HG02852 (cell line): ENCODE measurements around the gene TMEM186.
"Not testable (repeated sequence)": the region's sequence is repeated elsewhere in the genome, so short reads cannot be mapped to it uniquely, and the experiment has no call there.

Experiments used
- ATAC-seq: cut with Tn5 transposase; IDR thresholded peaks from one replicate; pipeline ENCODE4 v1.9.1; 2021; ENCODE audit warnings: mild to moderate bottlenecking, moderate library complexity; ENCODE audit not compliant: unreplicated experiment

Gene TMEM186, protein sequence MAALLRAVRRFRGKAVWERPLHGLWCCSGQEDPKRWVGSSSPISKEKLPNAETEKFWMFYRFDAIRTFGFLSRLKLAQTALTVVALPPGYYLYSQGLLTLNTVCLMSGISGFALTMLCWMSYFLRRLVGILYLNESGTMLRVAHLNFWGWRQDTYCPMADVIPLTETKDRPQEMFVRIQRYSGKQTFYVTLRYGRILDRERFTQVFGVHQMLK

DNA sequence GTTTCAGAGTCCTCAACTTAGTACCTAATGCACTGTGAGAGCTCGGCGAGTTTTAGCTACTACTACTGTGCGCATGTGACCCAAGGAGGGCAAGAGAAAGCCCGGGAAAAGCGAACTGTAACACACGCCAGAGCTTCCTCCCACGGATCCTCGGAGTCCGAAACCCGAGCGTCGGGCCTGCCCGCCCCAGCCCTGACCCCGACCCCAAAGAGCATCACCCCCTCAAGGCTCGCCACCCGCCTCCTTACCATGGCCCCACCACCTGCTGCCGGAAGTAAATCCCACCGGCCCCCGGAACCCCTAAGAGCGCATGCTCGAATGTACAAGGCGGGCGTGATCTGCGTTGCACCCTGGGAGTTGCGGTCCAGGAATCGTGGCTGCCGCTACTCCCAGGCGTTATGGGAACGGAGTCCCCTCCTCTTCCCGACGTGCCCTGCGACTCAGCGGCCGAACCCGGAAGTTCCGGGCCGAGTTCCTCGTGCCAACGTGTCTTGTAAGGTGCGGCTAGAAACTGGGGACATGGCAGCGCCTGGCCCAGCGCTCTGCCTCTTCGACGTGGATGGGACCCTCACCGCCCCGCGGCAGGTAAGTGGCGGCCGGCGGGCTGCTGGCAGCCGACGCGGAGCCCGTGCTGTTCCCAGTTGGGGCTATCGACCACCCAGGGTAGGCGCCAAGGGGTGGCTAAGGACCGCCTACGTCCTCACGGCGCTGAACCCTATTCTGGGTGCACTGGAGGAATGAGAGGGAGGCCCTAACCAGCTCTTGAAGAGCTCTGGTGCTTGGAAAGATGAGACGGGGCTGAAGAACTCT, at the start of gene TMEM186, which contains the start of gene PMM2:
TMEM186 (minus strand) TSS at position 276 of the 810 bp plus-strand sequence; CDS start at position 251, 25 bp downstream.
PMM2 (plus strand) TSS at position 476 of the 810 bp plus-strand sequence; CDS start at position 520, 44 bp downstream.
- ATAC-seq: peak; percentile 95

DNA sequence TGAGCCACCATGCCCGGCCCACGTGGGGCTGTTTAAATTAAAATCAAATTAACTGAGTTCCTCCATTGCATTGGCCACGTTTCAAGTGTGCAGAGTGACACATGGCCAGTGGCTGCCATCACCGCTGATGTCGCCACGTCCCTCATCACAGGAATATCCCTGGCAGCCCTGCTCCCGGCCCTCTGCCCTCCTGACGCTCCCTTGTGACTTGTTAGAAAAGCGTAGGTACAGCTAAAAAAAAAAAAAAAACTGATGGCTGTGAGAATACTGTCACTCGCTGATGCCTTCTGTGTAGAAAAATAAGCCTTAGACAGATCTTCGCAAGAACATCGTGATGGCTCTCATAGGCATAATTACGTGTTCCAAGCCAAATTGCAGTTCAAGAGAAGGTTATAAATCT, 49.7 kb upstream of the TMEM186 start:
- no peak for ATAC-seq

DNA sequence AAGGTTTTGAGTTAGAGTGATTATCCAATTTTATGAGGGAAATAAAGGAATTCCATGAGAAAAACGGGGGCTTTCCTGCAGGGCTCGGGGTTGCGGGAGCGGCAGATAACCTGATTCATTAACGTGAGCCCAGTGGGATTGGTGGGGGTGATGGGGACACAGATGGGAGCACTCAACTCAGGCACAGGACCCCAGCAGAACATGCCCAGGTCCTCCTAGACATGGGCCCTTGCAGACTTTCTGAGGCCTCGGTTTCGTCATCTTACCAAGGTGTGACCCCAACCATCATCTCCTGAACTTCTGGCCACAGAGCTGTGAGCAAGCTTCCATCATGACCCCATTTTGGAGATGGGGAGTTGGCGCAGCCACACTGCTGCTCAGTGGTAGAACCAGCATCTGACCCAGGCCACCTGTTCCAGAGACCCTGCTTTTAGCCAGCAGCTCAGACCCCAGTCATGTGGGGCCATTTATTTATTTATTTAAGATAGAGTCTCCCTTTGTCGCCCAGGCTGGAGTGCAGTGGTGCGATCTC, 49.0 kb upstream of the TMEM186 start:
- ATAC-seq: no peak

DNA sequence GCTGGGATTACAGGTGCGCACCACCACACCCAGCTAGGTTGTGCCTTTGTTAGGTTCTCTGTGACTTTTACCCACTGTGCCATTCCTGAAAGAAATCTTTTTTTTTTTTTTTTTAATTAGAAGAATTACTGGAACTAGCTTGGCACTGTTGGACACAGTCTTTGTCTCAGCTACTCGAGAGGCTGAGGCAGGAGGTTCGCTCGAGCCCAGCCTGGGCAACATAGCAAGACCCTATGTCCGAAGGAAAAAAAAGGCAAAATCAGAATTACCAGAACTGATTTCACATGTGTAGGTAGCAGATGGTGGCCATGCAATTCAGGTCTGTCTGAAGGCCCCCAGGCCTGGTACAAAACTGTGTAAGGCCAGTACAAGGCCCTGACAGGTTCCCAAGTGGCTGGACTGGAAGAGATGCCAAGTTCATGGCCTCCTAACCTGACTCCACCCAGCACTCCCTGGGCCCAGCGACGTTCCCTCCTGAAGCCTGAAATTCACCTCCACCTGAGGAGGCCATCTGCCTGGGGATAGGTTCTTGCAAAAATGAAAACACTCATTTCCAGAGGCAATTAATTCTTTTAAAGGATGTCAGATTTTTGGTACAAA, 48.4 kb upstream of the TMEM186 start:
- ATAC-seq: no peak

DNA sequence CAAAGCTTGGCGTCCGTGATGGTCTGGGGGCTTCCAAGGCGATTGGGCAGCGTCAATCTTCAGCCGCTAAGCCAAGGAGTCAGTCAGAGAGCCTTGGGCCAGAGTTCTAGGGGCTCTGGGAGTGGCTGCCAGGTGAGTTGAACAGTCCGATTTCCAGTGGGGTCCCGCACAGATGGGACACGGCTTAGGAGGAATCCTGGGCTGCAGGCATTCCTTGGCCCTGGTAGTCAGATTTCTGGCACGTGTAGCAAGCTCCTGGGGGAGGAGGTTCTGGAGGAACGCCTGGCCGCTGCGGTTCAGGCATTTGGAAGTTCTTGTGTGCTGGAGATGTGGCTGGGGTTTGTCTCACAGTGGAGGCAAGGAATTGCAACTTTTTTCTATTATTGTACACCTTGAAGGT, 45.9 kb upstream of the TMEM186 start:
- not testable (repeated sequence) for ATAC-seq

DNA sequence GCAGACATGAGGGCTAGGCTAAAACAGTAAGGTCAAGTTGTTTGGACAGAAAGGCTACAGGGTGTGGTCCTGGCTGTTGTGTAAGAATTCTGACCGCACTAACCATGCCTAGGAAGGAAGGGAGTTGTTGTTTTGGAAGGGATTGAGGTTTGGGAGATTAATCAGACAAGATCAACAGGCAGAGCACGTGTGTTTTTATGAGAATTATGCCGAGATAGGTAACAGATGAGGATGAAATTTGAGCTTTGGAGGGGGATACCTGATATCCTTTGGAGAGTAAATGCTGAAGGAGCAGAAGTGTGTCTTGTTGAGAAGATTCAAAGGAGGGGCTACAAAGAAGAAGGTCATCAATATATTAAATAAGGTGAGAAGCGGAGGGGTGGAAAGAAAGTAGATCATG, 44.6 kb upstream of the TMEM186 start:
- ATAC-seq: not testable (repeated sequence)

DNA sequence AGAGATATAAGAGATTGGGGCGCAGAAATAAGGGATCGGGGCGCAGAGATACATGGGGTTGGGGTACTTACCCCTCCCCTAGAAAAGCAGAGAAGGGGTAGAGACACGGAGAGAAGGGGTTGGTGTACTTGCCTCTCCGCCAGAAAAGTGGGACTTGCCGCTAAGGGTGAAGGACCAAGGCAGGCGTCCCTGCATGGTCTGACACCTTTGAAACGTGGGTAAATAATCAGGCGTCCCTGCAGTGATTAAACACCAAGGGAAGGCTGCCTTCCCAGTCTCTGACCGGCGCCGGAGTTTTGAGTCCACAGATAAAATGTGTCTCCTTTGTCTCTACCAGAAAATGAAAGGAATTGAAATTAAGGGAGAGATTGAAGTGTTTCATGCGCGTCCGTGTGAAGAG, 40.2 kb upstream of the TMEM186 start:
- ATAC-seq: not testable (repeated sequence)

DNA sequence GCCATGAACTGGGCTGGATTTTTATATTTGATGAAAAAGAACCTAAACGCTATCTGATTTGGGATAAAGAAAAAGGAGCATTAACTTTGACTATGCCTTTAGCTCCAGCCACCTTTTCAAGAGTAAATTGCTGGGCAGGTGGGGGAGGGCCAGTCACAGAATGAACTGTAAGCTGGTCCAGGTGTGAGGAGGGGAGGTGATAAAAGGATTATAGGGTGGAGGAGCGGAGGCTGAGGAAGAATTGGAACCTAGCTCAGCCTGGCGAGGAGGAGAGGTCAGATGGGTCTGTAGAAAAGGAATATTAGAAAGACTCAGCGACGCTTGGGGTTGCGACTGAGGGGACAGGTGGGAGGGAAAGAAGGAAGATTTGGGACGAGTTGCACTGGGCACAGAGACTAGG, 39.4 kb upstream of the TMEM186 start:
- ATAC-seq: not testable (repeated sequence)

DNA sequence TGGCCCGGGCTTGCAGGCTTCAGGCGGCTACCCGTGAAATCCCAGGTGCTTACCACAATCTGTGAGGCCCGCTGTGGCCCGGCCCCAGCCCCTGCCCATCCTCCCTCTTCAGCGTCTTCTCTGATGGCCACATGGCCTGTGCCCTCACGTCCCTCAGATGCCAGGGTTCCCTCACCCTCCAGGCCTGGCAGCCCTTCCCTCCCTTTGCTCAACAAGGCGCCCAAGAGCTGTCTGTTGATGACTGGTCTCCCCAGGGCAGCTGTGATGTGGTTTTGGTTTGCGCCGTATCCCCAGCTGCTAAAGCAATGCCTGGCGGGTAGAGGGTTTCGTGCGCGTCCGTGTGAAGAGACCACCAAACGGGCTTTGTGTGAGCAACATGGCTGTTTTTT, 35.3 kb upstream of the TMEM186 start:
- no peak for ATAC-seq

DNA sequence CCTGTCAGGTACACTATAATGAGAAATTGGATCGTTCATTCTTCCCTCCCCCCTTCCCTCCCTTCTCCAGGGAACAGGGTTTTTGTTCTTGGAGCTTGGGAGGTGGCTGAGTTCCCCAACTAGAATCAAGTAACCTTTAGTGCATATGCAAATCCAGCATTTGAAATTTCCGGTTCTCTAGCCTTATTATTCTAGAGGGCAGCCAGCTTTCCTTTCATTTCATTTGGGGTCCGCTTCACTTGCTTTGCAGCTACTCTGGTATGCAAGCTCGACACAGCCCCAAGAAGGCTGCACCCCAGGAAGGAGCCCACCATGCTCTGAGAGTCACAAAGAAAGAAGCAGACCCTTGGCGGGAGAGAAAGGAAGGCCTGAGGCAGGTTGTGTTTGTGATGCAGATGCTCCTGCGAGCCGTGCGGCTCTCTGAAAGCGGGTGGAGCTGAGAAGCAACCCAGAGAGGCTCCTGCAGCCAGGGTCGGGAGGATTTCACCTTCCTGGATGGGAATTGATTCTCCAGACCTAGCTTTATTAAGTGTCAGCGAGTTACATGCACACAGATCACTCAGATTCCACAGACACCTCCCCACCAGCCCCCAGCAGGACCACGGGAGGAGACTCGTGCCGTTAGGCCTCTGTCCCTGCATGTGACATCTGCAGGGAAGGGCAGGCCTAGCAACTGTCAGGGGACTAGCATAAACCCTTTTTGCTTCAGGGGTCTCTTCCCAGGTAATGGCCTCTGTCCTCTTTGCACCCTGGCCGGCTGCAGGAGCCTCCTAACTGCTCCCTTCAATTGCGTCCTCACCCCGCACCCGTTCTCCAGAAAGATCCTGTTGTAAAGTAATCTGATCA, 34.7 kb upstream of the TMEM186 start:
- no peak for ATAC-seq

DNA sequence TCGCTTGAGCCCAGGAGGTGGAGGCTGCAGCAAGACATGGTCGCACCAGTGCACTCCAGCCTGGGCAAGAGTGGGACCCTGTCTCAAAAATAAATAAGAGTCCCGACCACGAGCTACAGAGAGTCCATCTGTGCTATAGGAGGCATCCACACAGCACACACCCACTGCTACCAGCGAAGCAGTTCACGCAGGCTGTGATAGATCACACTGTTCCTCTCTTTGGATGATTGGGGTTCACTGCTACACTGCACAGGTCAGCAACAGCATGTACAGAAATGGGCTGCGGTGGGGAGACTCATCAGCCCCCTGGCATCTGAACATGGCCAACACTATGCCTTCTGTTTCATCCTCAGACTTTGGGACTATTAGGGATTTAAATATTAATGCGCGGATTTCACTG, 34.0 kb upstream of the TMEM186 start:
- no peak for ATAC-seq

DNA sequence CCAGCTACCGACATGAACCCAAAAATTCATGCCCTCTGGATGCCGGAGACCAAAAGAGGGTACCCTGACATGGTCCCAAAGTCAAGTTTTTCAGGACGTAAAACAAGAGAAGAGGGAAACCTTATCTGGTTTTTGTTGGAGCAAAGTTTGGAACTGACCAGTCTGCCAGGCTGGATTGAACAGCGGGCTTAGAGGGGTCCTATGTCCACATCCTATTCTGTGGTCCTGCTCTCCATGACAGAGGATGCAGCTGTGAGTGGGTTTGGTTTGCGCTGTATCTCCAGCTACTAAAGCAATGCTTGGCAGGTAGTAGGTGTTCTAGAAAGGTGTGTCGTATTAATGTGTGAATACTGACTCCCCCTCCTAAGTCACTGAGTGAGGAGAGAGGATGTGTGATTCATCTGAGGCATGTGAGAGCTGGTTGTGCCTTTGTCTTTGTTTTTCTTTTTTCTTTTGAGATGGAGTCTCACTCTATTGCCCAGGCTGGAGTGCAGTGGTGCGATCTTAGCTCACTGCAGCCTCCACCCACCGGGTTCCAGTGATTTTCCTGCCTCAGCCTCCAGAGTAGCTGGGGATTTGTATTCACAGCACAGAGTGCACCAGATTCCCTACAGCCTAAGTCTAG, 31.2 kb upstream of the TMEM186 start:
- ATAC-seq: no peak

DNA sequence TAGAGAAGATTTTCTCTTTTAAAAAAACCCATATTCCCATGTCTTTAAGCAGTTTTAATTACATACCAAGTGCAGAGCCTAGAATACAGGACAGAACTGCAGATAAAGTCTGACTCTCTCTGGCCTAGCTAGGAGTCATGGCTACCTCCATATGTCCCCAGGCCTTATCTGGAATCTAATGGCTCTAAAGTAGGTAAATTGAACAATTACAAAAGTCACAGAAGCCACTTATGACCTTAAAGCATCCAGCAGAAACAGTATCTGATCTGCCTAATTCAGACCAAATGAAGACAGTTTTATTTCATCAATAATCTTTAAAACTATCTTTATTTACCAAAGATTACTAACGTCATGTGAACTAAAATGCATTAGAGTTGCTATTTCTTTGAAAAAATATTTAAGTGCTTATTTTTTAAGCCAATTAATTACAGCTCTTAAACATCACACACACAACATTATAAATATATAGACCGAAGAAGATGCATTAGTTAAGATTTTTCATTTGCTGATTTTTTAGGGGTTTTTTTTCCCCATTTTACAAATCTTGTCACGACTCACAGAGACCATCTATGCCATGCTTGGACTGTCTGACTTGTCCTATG, 28.9 kb upstream of the TMEM186 start:
- ATAC-seq: no peak

DNA sequence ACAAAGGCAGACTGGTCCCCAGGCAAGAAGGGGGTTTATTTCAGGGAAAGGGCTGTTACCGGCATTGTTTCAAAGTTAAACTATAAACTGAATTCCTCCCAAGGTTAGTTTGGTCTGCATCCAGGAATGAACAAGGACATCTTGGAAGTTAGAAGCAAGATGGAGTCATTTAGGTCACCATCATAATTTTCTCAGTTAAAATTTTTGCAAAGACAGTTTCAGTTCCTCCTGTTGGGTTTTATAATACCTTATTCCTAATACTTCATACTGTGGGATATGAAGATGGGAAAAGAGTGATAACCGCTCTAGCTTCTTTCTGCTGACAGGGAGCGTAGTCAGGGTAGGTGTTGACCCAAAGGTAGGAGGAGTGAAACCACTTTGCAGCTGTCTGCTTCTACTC, 25.0 kb upstream of the TMEM186 start:
- no peak for ATAC-seq

DNA sequence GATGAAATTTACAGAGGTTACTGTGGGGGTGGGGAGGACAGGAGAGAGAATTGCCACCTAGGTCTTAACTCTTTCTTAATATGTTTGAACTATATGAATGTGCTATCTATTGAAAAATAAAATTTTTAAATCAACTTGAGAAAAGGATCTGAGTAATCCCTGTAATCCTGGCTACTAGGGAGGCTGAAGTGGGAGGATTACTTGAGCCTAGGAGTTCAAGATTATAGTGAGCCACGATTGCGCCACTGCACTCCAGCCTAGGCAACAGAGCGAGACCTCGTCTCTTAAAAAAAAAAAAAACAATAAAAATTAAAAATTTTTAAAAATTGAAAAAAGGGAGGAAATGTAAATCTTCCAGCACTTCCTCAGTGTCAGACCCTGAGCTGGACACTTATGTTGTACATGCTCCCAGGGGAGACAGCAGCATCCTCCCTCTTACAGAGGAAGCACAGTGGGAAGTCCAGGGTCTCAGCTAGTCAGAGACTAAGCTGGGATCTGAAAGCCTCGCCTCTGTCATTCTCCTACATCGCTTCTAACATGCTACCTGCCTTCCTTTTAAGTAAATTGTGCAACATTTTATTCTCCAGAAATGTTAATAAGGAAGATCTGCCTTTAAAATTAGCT, 22.1 kb upstream of the TMEM186 start:
- ATAC-seq: no peak

DNA sequence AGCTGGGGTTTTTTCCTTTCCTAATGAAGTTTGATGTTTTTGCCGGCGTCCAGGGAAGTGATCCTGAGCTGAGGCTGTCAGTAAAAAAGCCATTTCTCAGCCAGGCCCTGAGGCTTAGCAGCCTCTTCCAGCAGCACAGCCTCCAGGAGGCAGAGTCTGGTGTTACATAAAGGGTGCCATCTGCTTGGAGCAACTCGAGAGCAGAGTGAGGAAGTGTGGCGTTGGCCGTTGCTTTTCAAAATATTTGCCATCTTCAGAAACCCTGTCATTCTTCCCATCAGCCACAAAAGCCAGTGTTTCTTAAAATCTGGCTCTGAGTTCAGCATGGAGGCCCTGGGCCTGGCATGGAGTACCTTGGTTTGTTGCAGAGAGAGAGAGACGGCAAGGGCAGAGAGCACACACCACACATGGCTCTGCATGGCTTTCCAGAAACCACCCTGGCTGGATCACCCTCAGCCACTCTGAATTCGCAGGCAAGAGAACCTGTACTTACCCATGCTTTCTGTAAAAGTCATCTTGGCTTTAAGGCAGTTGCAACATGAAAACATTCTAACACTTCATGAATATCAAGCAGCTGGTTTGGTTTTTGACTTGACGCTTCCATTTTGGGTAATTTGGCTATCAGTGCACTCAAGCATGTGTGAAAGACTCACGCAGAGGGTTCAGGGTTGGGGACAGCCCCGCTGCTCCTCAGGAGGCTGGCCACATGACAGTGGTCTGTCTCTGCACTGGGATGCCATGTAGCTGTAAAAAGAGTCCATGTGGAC, 21.2 kb upstream of the TMEM186 start:
- peak; percentile 83 for ATAC-seq

DNA sequence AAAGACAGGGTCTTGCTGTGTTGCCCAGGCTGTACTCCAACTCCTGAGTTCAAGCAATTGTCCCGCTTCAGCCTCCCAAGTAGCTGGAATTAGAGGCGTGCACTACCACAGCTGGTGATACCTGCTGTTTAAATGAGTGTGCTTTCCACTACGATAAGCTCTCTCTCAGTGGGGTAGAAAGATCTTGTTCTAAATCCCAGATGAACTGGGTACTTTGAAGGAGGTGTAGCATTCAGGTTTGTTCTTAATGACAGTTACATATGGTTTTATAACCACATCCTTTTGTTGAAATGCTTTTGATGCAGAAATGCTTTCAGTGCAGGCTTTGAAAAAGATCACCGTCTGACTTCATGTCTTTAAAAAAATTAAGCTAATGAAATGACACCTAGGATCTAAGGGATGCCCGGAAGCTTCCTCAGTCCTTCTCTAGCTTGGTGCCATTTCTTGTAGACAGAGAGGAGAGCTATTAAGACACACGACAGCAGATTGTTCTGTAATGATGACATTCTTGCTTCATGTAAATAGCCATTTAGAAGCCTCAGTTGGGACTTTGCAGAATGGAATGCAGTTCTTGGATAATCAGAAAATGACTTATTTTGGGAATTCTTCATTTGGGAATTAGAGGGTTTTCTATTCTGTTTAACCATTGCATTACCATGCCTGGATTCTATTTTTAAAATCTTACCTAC, 19.7 kb upstream of the TMEM186 start:
- ATAC-seq: no peak
